Gastroesophageal sphincter (tissue), 4 donors: ENCODE data around the gene DPEP1. TPM values are rescaled to one million over a fixed set of nuclear protein-coding genes. Genes with fewer than 3 reads are reported as not detected.

Source experiments
- ATAC-seq: fragments of 150-250 bp; one replicate; pipeline ENCODE4 v1.9.1; 2016; ENCODE audit warnings: mild to moderate bottlenecking, moderate library complexity
- H3K27ac ChIP-seq, 4 donors: fragments of 200-600 bp; sonication (generic) in 3 of 4; 1 replicate in 3 of 4; 2 replicates in 1 of 4; pipeline ENCODE4 v1.5.1; 2016 to 2019
- H3K27me3 ChIP-seq: fragments of 200-600 bp; sonication (generic); one replicate; pipeline ENCODE4 v1.5.1; 2019
- H3K36me3 ChIP-seq, 2 donors: fragments of 200-600 bp; sonication (generic); one replicate each; pipeline ENCODE4 v1.5.1; 2019; ENCODE audit warnings: control low read depth in 1 of 2
- H3K4me1 ChIP-seq, 3 donors: fragments of 200-600 bp; sonication (generic); 1 replicate in 2 of 3; 2 replicates in 1 of 3; pipeline ENCODE4 v1.5.1; 2016 to 2019; ENCODE audit warnings: control low read depth in 2 of 3
- H3K4me3 ChIP-seq, 2 donors: fragments of 200-600 bp; sonication (generic); one replicate each; pipeline ENCODE4 v1.5.1; 2019; ENCODE audit warnings: mild to moderate bottlenecking in 1 of 2, moderate library complexity in 1 of 2
- H3K9me3 ChIP-seq, 3 donors: fragments of 200-600 bp; sonication (generic); one replicate each; pipeline ENCODE4 v1.5.1; 2017 to 2019; ENCODE audit warnings: control low read depth in 2 of 3
- CTCF ChIP-seq, 4 experiments: fragments of 200-600 bp in 2 of 4; fragments of 450-650 bp in 2 of 4; sonication (generic) in 1 of 4; IDR thresholded peaks; one replicate each; pipeline ENCODE4 v1.5.1; 2017 to 2019; ENCODE audit warnings: antibody characterized with exemption in 4 of 4, mild to moderate bottlenecking in 2 of 4, moderate library complexity in 2 of 4
- EP300 ChIP-seq: sonication (generic); formaldehyde crosslinking; IDR thresholded peaks from one replicate; pipeline ENCODE4 v1.6.1; 2017; ENCODE audit warnings: antibody characterized with exemption, mild to moderate bottlenecking
- POLR2A ChIP-seq, 2 donors: fragments of 450-650 bp; IDR thresholded peaks; one replicate each; pipeline ENCODE4 v1.6.1; 2017; ENCODE audit warnings: antibody characterized with exemption in 2 of 2, mild to moderate bottlenecking in 2 of 2, moderate library complexity in 1 of 2
- POLR2AphosphoS5 ChIP-seq: sonication (generic); formaldehyde crosslinking; IDR thresholded peaks from one replicate; pipeline ENCODE4 v1.6.1; 2017; ENCODE audit warnings: antibody characterized with exemption
- WGBS, 2 donors: methylation state at CpG; one replicate each; pipeline ENCODE4 v1.1.5; 2018; ENCODE audit warnings: low coverage in 1 of 2; 5-methylcytosine and 5-hydroxymethylcytosine counted together
- total RNA-seq, 4 donors: library from RNA; depleted of rRNA; stranded (reverse); fragments of >200 nt; gene quantifications; one replicate each; pipeline ENCODE4 v1.1.0, GENCODE V29; 2016

DPEP1 gene
- total RNA-seq, 4 donors from 2014 or later = 0.54 TPM; not detected in 3

- TF ChIP-seq CTCF (IDR thresholded peaks at IDR 0.05) = no peak
- TF ChIP-seq POLR2AphosphoS5 = no peak
- no peak for TF ChIP-seq EP300
- TF ChIP-seq POLR2A (IDR thresholded peaks at IDR 0.05) = no peak
- Histone ChIP-seq H3K27ac (no peak overlapping the region), H3K27me3 (no peaks in the 10 kb centered on the region), H3K4me1 (peaks cover 0 to 21% (median 0%) of the 10 kb centered on the region in 3 donors), H3K4me3 (no peak overlapping the region), H3K9me3 (no peaks in the 10 kb centered on the region), H3K36me3 (peaks cover 0 to 8% of the 10 kb centered on the region in 2 donors)
- 43 to 72% methylated on average over 3 to 5 of the region's 6 CpGs for WGBS, 2 donors
- ATAC-seq = no peak
Measured at GRCh38 chr16:89639385-89639784, 25.9 kb downstream of the DPEP1 start.

- no peaks in the 10 kb centered on the region for H3K9me3 ChIP-seq
- TF ChIP-seq EP300 (no peak), POLR2A (IDR thresholded peaks at IDR 0.05) (no peak), CTCF (IDR thresholded peaks at IDR 0.05) (no peak), POLR2AphosphoS5 (no peak)
- WGBS, 2 donors = 28 to 31% methylated on average over 4 of the region's 14 CpGs
- H3K27me3 ChIP-seq = no peaks in the 10 kb centered on the region
- peak overlapping the region in 1 of 2 donors; percentile 50 for H3K4me3 ChIP-seq
- H3K4me1 ChIP-seq = peaks cover 0 to 21% (median 0%) of the 10 kb centered on the region in 3 donors
- peak; percentile 14 for ATAC-seq
- H3K36me3 ChIP-seq = peaks cover 0 to 30% of the 10 kb centered on the region in 2 donors
- H3K27ac ChIP-seq = peak overlapping the region in 2 of 4 donors; percentile 66 to 72
Measured at GRCh38 chr16:89641458-89642119, 28.1 kb downstream of the DPEP1 start.

- no peaks in the 10 kb centered on the region for H3K9me3 ChIP-seq
- 40 to 81% methylated on average over 1 to 4 of the region's 13 CpGs for WGBS, 2 donors
- H3K36me3 ChIP-seq = peaks cover 0 to 39% of the 10 kb centered on the region in 2 donors
- H3K4me3 ChIP-seq = no peak overlapping the region
- ATAC-seq = no peak
- no peak overlapping the region for H3K27ac ChIP-seq
- no peak for TF ChIP-seq CTCF (IDR thresholded peaks at IDR 0.05)
- TF ChIP-seq POLR2A (IDR thresholded peaks at IDR 0.05) = no peak
- no peak for TF ChIP-seq EP300
- TF ChIP-seq POLR2AphosphoS5 = no peak
- no peaks in the 10 kb centered on the region for H3K27me3 ChIP-seq
- peaks cover 0 to 21% (median 0%) of the 10 kb centered on the region in 3 donors for H3K4me1 ChIP-seq
Measured at GRCh38 chr16:89642574-89642973, 29.1 kb downstream of the DPEP1 start.

- TF ChIP-seq POLR2AphosphoS5 (no peak), POLR2A (IDR thresholded peaks at IDR 0.05) (no peak), CTCF (IDR thresholded peaks at IDR 0.05) (no peak), EP300 (no peak)
- Histone ChIP-seq H3K27ac (no peak overlapping the region), H3K4me1 (peaks cover 0 to 21% (median 0%) of the 10 kb centered on the region in 3 donors), H3K36me3 (peaks cover 0 to 45% of the 10 kb centered on the region in 2 donors), H3K27me3 (no peaks in the 10 kb centered on the region), H3K9me3 (no peaks in the 10 kb centered on the region), H3K4me3 (no peak overlapping the region)
- ATAC-seq = no peak
- 67 to 81% methylated on average over 1 to 7 of the region's 14 CpGs for WGBS, 2 donors
Measured at GRCh38 chr16:89643769-89644300, 30.4 kb downstream of the DPEP1 start.

GRCh38 chr16:89645122-89645521, 31.7 kb downstream of the DPEP1 start:
- Histone ChIP-seq H3K27ac (no peak overlapping the region), H3K27me3 (no peaks in the 10 kb centered on the region), H3K36me3 (peaks cover 0 to 58% of the 10 kb centered on the region in 2 donors), H3K9me3 (no peaks in the 10 kb centered on the region), H3K4me1 (peaks cover 0 to 19% (median 0%) of the 10 kb centered on the region in 3 donors), H3K4me3 (no peak overlapping the region)
- ATAC-seq = no peak
- WGBS, 2 donors = 70 to 88% methylated on average over 2 to 3 of the region's 11 CpGs
- no peak for TF ChIP-seq CTCF (IDR thresholded peaks at IDR 0.05)
- no peak for TF ChIP-seq POLR2AphosphoS5
- no peak for TF ChIP-seq EP300
- no peak for TF ChIP-seq POLR2A (IDR thresholded peaks at IDR 0.05)
